Fibroblast of mammary gland (primary cell): ENCODE data around the gene CASP4.

Source experiments
- DNase-seq: peaks from one replicate; pipeline ENCODE4 v3.0.0-alpha.2; 2010; ENCODE audit warnings: low read depth
- H3K4me3 ChIP-seq: 2 replicates; pipeline ENCODE4 v1.5.1; 2011; ENCODE audit warnings: low read depth, mild to moderate bottlenecking, low read length, moderate library complexity; ENCODE audit not compliant: control insufficient read depth
- TF ChIP-seq, protein P1 (sequence below): conservative IDR thresholded peaks from 2 replicates; pipeline ENCODE4 v1.5.1; 2011; ENCODE audit warnings: low read depth, low read length, inconsistent platforms; ENCODE audit not compliant: control insufficient read depth, insufficient read depth

The CASP4 gene

DNA sequence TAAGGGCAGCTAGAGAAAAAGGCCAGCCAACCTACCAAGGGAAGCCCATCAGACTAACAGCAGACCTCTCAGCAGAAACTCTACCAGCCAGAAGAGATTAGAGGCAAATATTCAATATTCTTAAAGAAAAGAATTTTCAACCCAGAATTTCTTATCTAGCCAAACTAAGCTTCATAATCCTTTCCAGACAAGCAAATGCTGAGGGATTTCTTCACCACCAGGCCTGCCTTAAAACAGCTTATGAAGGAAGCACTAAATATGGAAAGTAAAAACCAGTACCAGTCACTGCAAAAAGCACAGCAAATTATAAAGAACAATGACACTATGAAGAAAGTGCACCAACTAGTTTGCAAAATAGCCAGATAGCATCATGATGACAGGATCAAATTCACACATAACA lies 39.6 kb downstream of the CASP4 start:
- DNase-seq: no peak
- TF ChIP-seq, protein P1, sequence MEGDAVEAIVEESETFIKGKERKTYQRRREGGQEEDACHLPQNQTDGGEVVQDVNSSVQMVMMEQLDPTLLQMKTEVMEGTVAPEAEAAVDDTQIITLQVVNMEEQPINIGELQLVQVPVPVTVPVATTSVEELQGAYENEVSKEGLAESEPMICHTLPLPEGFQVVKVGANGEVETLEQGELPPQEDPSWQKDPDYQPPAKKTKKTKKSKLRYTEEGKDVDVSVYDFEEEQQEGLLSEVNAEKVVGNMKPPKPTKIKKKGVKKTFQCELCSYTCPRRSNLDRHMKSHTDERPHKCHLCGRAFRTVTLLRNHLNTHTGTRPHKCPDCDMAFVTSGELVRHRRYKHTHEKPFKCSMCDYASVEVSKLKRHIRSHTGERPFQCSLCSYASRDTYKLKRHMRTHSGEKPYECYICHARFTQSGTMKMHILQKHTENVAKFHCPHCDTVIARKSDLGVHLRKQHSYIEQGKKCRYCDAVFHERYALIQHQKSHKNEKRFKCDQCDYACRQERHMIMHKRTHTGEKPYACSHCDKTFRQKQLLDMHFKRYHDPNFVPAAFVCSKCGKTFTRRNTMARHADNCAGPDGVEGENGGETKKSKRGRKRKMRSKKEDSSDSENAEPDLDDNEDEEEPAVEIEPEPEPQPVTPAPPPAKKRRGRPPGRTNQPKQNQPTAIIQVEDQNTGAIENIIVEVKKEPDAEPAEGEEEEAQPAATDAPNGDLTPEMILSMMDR: no peak
- H3K4me3 ChIP-seq: no peak overlapping the region

DNA sequence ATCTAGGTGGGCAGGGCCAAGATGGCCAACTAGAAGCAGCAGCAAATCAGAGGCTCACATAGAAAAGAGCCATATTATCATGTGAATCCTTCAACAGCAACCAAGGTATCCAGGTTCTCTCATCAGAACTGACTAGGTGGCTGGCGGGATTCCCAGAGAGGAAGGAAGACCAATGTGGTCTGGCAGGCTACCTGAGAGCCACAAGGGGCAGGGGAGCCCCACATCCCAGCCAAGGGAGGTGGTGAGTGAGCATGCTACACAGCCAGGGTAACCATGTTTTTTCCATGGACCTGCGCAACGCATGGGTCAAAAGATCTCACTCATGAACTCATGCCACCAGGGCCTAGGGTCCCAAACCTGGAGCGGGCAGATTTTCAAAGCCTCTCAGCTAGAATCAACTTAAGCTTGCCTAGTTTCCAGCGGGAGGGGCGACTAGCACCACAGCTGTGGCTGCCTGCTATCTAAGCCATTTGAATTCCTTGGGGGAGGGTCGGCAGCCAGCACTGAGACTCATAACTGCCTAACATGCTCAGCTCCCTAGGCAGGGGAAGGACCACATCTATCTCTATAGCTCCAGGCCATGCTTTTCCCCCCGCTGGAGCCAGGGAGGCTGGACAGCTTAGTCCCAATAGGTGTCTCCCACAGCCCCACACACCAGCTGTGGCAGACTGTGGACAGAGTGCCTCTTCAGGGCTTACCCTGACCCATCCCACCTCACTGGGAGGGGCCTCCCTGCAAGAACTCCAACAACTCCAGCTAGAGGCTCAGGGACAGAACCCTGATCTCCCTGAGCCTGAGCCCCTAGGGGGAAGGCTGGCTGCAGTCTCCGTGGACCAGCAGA lies 41.4 kb downstream of the CASP4 start:
- no peak for DNase-seq
- TF ChIP-seq, protein P1: no peak

DNA sequence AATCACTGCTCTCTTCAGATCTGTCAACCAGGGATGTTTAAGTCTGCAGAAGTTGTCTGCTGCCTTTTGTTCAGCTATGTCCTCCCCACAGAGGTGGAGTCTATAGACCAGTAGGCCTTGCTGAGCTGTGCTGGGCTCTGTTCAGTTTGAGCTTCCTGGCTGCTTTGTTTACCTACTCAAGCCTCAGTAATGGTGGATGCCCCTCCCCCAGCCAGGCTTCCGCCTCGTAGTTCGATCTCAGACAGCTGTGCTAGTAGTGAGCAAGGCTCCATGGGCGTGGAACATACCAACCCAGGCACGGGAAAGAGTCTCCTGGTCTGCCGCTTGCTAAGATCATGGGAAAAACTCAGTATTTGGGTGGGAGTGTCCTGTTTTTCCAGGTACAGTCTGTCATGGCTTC lies 42.5 kb downstream of the CASP4 start:
- TF ChIP-seq, protein P1: no peak
- H3K4me3 ChIP-seq: no peak overlapping the region
- no peak for DNase-seq

More for the DNA sequence above, 41.4 kb downstream of the CASP4 start:
- no peak overlapping the region for H3K4me3 ChIP-seq

DNA sequence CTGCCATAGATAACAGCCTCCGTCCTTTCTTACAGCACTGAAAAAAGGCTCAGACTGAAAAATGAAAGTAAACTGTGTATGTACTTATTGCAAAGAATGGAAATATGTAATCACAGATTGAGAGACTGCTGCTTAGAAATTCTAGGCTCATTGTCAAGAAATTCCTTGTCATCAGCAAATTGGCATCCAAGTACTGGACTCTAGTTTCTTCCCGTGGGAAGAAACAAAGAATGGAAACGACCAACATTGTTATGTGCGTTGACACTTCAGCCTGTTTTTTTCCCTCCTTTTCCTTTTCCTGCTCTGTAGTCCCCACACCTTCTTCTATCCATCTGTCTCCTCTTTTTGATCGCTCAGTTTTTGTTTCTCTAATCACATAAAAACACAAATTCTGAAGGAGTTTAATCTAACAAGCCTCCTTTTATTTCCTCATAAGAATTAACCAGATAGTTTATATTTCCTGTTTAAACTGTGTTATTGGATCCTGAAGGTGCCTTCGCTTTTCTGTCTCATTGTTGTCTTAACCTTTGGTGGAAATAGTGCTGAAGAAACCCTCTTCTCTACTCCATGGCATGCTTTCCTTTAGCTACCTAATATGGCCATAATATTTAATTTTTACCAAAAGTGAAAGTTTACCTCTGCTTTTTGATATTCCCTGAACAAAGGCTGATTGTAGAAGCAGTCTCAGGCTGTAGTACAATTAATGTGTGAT lies 50.1 kb downstream of the CASP4 start:
- TF ChIP-seq, protein P1: no peak
- H3K4me3 ChIP-seq: peak overlapping the region; percentile 42
- DNase-seq: peak; percentile 78

DNA sequence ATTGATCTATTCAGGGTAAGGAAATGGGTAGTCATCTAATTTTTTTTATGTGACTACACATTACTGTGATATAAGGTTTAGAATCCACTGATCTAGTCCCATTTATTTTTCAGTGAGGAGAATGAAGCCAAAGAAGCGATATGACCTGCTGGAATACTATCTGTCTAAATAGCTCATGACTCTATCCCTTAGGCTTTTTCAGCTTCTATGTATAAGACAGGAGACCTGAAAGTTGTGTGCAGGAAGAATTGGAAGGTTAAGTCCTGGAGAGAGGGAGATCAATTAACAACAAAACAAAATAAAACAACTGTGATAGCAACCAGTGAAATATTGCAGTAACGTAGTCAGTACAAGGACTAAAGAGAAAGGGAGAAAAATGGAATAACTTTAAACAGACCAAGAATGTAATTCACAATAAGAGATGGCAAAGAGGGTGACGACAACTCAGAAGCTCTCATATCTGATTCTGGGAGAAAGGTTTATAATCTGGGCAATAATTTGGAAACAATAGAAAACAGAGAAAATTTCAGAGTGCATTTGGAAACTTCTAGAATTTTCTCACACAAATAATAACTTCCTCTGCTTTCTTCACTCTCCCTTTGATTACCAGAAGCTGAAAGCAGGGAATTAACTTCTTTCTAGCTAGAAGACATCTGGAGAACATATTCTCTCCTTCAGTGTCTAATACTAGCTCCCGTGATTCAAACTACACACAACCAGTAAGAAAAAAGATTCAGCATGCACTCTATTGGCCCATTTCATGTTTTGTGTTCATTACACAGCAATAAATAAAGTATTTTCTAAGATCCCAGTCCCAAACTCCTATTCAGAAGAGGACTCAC lies 50.9 kb downstream of the CASP4 start:
- TF ChIP-seq, protein P1: no peak
- no peak for DNase-seq
- H3K4me3 ChIP-seq: peak overlapping the region; percentile 42

DNA sequence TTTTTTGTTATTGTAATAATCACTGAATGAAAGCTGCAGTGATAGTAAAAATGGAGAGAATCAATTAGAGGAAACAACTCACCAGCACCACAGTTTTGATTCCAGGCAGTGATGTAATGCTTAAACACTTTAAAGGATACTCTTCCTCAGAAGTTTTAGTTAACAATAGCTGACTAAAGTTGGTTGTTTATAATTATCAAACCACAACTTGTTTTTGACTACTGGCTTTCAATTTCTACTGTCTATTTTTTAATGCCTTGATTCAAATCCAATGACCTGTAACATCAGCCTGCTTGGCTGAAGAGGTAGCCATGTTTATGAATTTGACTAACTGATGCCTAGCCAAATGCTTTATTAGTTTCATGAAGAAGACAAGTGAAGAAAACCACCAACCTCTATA lies 51.9 kb downstream of the CASP4 start:
- peak; percentile 8 for DNase-seq
- no peak overlapping the region for H3K4me3 ChIP-seq
- TF ChIP-seq, protein P1: no peak
